MCF 10A (cell line): ENCODE data around the gene PPP1R1A. TPM values are rescaled to one million over a fixed set of nuclear protein-coding genes. Genes with fewer than 3 reads are reported as not detected.

Experiments used
- BruUV-seq: library from RNA; stranded (reverse); fragments of 400-500 nt; replicated peaks from 2 replicates; lab custom pipeline; 2021; lab: Mats Ljungman, UMichigan
- CTCF ChIA-PET: fragments of 300-600 bp; sonication (Branson Sonifier 250); formaldehyde crosslinking; extraction: SDS; loops from one replicate; lab custom pipeline; 2021; ENCODE audit warnings: antibody characterized with exemption, inconsistent platforms; lab: Yijun Ruan, JAX
- POLR2A ChIA-PET: fragments of 300-600, 350-650 bp; sonication (Branson Sonifier 250); formaldehyde crosslinking; extraction: SDS; loops from one replicate; lab custom pipeline; 2020; ENCODE audit warnings: antibody characterized with exemption, inconsistent platforms; lab: Yijun Ruan, JAX
- DNase-seq: peaks from one replicate; pipeline ENCODE4 v3.0.0-alpha.2; 2018; ENCODE audit not compliant: unreplicated experiment
- H3K27ac Mint-ChIP-seq: one replicate; pipeline ENCODE4 v1.8.0; 2022; ENCODE audit warnings: mild to moderate bottlenecking, low read depth, mixed read lengths; ENCODE audit not compliant: unreplicated experiment
- H3K27me3 Mint-ChIP-seq: one replicate; pipeline ENCODE4 v1.8.0; 2022; ENCODE audit warnings: mixed read lengths; ENCODE audit not compliant: insufficient read depth, unreplicated experiment
- H3K36me3 Mint-ChIP-seq: one replicate; pipeline ENCODE4 v1.8.0; 2022; ENCODE audit warnings: mild to moderate bottlenecking, moderate library complexity, mixed read lengths; ENCODE audit not compliant: insufficient read depth, unreplicated experiment
- H3K4me1 Mint-ChIP-seq: one replicate; pipeline ENCODE4 v1.8.0; 2022; ENCODE audit warnings: mixed read lengths; ENCODE audit not compliant: insufficient read depth, unreplicated experiment
- H3K4me3 Mint-ChIP-seq: one replicate; pipeline ENCODE4 v1.8.0; 2022; ENCODE audit warnings: mild to moderate bottlenecking, moderate library complexity, mixed read lengths; ENCODE audit not compliant: unreplicated experiment
- H3K9me3 Mint-ChIP-seq: one replicate; pipeline ENCODE4 v1.8.0; 2022; ENCODE audit warnings: mixed read lengths; ENCODE audit not compliant: unreplicated experiment
- CTCF ChIP-seq: fragments of 200-600 bp; IDR thresholded peaks from one replicate; pipeline ENCODE4 v1.8.0; 2022; ENCODE audit warnings: antibody characterized with exemption, mild to moderate bottlenecking; ENCODE audit not compliant: unreplicated experiment
- intact Hi-C: fragments of 100-400 bp; cut with micrococcal nuclease; formaldehyde crosslinking; loops from 2 replicates; pipeline ENCODE4 v1.14.1; 2022
- total RNA-seq: library from RNA; stranded (reverse); gene quantifications from 2 replicates; pipeline ENCODE4 v1.2.3, GENCODE V29; 2022

Gene PPP1R1A
- total RNA-seq, 1 experiment from 2014 or later: not detected

GRCh38 chr12:54555670-54556257 lies 32.7 kb downstream of the PPP1R1A start:
- Mint-ChIP-seq H3K27me3 (peaks cover 16% of the 10 kb centered on the region), H3K27ac (no peak overlapping the region), H3K36me3 (peaks cover 6% of the 10 kb centered on the region), H3K4me1 (peaks cover 6% of the 10 kb centered on the region), H3K4me3 (no peak overlapping the region), H3K9me3 (no peaks in the 10 kb centered on the region)
- CTCF ChIA-PET: interaction anchor here (0.6 to 1.2 kb wide), 3 partner anchors 24 to 719 kb away, joined by 3 to 4 read pairs (median 3); no protein-coding TSS in a partner anchor
- DNase-seq: no peak
- no peak for TF ChIP-seq CTCF
- POLR2A ChIA-PET: no interaction called here
- intact Hi-C loops: no loop called here
- no TSS peak for BruUV-seq

- Mint-ChIP-seq H3K36me3 (no peaks in the 10 kb centered on the region), H3K9me3 (no peaks in the 10 kb centered on the region), H3K4me3 (peak overlapping the region; percentile 53), H3K27ac (no peak overlapping the region), H3K4me1 (no peaks in the 10 kb centered on the region), H3K27me3 (peaks cover 4% of the 10 kb centered on the region)
- CTCF ChIA-PET: interaction anchor here (0.6 to 0.9 kb wide), 3 partner anchors 19 to 50 kb away, joined by 3 read pairs; no protein-coding TSS in a partner anchor
- no TSS peak for BruUV-seq
- DNase-seq: peak; percentile 17
- intact Hi-C loops: no loop called here
- TF ChIP-seq CTCF: no peak
- POLR2A ChIA-PET: no interaction called here
Observed at GRCh38 chr12:54549774-54550451, 38.5 kb downstream of the PPP1R1A start.

- BruUV-seq: no TSS peak
- no peaks in the 10 kb centered on the region for H3K4me1 Mint-ChIP-seq
- ChIA-PET POLR2A (no interaction called here), CTCF (interaction anchor here (1.3 to 1.8 kb wide), 2 partner anchors 19 to 33 kb away, joined by 3 to 8 read pairs; no protein-coding TSS in a partner anchor)
- no peak overlapping the region for H3K27ac Mint-ChIP-seq
- intact Hi-C loops: no loop called here
- TF ChIP-seq CTCF: no peak
- H3K9me3 Mint-ChIP-seq: no peaks in the 10 kb centered on the region
- H3K4me3 Mint-ChIP-seq: no peak overlapping the region
- no peaks in the 10 kb centered on the region for H3K36me3 Mint-ChIP-seq
- no peak for DNase-seq
- H3K27me3 Mint-ChIP-seq: peaks cover 38% of the 10 kb centered on the region
Observed at GRCh38 chr12:54546511-54546910, 41.9 kb downstream of the PPP1R1A start.

GRCh38 chr12:54544743-54545142 lies 43.7 kb downstream of the PPP1R1A start:
- ChIA-PET CTCF (interaction anchor here (0.6 kb wide), 2 partner anchors 172 to 292 kb away, joined by 3 to 5 read pairs; no protein-coding TSS in a partner anchor), POLR2A (no interaction called here)
- no TSS peak for BruUV-seq
- Mint-ChIP-seq H3K36me3 (no peaks in the 10 kb centered on the region), H3K27me3 (peaks cover 49% of the 10 kb centered on the region), H3K27ac (no peak overlapping the region), H3K4me3 (no peak overlapping the region), H3K9me3 (no peaks in the 10 kb centered on the region), H3K4me1 (no peaks in the 10 kb centered on the region)
- intact Hi-C loops: no loop called here
- DNase-seq: no peak
- no peak for TF ChIP-seq CTCF
